Endodermal cell (in vitro differentiated cells): ENCODE data around the gene DNAH11. TPM values are rescaled to one million over a fixed set of nuclear protein-coding genes. Genes with fewer than 3 reads are reported as not detected.

ENCODE experiments used
- DNase-seq: peaks from one replicate; pipeline ENCODE4 v3.0.0-alpha.2; 2017
- H3K27ac ChIP-seq: 2 replicates; pipeline ENCODE4 v1.5.1; 2013; ENCODE audit warnings: mild to moderate bottlenecking, low read depth, low read length, moderate library complexity
- H3K27me3 ChIP-seq: 2 replicates; pipeline ENCODE4 v1.6.1; 2013; ENCODE audit warnings: mild to moderate bottlenecking, low read length, moderate library complexity; ENCODE audit not compliant: insufficient read depth, control insufficient read depth, poor library complexity, severe bottlenecking
- H3K36me3 ChIP-seq: 2 replicates; pipeline ENCODE4 v1.7.0; 2013; ENCODE audit warnings: mild to moderate bottlenecking, low read length, moderate library complexity; ENCODE audit not compliant: control insufficient read depth, insufficient read depth
- H3K4me1 ChIP-seq: one replicate; pipeline ENCODE4 v1.7.0; 2013; ENCODE audit warnings: low read length; ENCODE audit not compliant: control insufficient read depth, insufficient read depth
- H3K4me3 ChIP-seq: 2 replicates; pipeline ENCODE4 v1.5.1; 2013; ENCODE audit warnings: mild to moderate bottlenecking, low read length, moderate library complexity
- H3K9ac ChIP-seq: 2 replicates; pipeline ENCODE4 v1.6.1; 2013; ENCODE audit warnings: mild to moderate bottlenecking, low read length, moderate library complexity; ENCODE audit not compliant: poor library complexity, severe bottlenecking; ENCODE audit errors: extremely low read depth
- H3K9me3 ChIP-seq: 2 replicates; pipeline ENCODE4 v1.6.1; 2013; ENCODE audit warnings: mild to moderate bottlenecking, low read length, moderate library complexity; ENCODE audit not compliant: control insufficient read depth
- H3K27ac Mint-ChIP-seq: 2 replicates; pipeline ENCODE4 v1.8.0; 2020; ENCODE audit warnings: mixed read lengths
- H3K27me3 Mint-ChIP-seq: 2 replicates; pipeline ENCODE4 v1.8.0; 2021; ENCODE audit warnings: mild to moderate bottlenecking, mixed read lengths; ENCODE audit not compliant: insufficient read depth
- H3K36me3 Mint-ChIP-seq: 2 replicates; pipeline ENCODE4 v1.8.0; 2020; ENCODE audit warnings: low read depth, mixed read lengths
- H3K4me1 Mint-ChIP-seq: 2 replicates; pipeline ENCODE4 v1.8.0; 2020; ENCODE audit warnings: mixed read lengths
- H3K4me3 Mint-ChIP-seq: 2 replicates; pipeline ENCODE4 v1.8.0; 2020; ENCODE audit warnings: mild to moderate bottlenecking, moderate library complexity, mixed read lengths
- H3K9me3 Mint-ChIP-seq: 2 replicates; pipeline ENCODE4 v1.8.0; 2020; ENCODE audit warnings: mild to moderate bottlenecking, mixed read lengths
- WGBS, 2 experiments: methylation state at CpG; one replicate each; pipeline versions ENCODE4 v1.1.5 to v1.1.7; 2013; ENCODE audit warnings: missing lambda C conversion rate in 2 of 2, mixed read lengths in 1 of 2; ENCODE audit not compliant: insufficient coverage in 1 of 2, insufficient read length in 1 of 2; 5-methylcytosine and 5-hydroxymethylcytosine counted together
- total RNA-seq, 2 donors: library from RNA; stranded (reverse); fragmentation: NEBNext Ultra II Directional in 1 of 2; extraction: Animal tissue kit (Norgen Biotek cat#: 25700) in 1 of 2; gene quantifications; 2 replicates in 1 of 2; 3 replicates in 1 of 2; pipeline ENCODE4 v1.2.1, GENCODE V29; 2021
- TF ChIP-seq, protein P1 (sequence below): fragments of 200-600 bp; sonication (generic); conservative IDR thresholded peaks from 2 replicates; pipeline ENCODE4 v1.5.0; 2021; ENCODE audit warnings: antibody characterized with exemption, mild to moderate bottlenecking

DNAH11 gene
- total RNA-seq, 2 donors from 2014 or later = 0.80 to 0.99 TPM

DNA sequence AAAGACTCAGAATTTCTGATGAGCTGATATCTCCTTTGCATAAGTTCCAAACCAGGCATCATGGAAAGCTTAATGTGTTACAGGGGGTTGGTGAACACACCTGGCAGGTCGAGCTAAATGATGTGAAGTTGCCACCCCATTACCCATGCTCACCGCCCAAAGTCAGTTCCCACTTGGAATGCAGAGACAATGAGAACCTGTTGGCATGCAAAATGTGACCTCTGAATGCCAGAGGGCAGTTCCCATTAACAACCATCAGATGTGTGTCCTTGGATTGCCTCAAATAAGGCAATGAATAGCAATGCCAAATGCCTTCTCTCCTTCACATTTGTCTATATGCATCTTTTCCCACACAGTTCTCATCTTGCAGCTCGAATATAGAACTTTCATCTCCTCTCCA, 212.1 kb downstream of the DNAH11 start:
- Mint-ChIP-seq H3K27me3 (peaks cover 6% of the 10 kb centered on the region), H3K36me3 (no peaks in the 10 kb centered on the region), H3K27ac (no peak overlapping the region), H3K4me3 (no peak overlapping the region), H3K9me3 (no peaks in the 10 kb centered on the region), H3K4me1 (peaks cover 8% of the 10 kb centered on the region)
- Histone ChIP-seq H3K9me3 (no peaks in the 10 kb centered on the region), H3K9ac (no peak overlapping the region), H3K36me3 (no peaks in the 10 kb centered on the region), H3K27ac (no peak overlapping the region), H3K4me1 (peaks cover 4% of the 10 kb centered on the region), H3K4me3 (no peak overlapping the region), H3K27me3 (peaks cover 9% of the 10 kb centered on the region)
- 76 to 100% methylated on average over 1 to 3 of the region's 3 CpGs for WGBS, 2 experiments
- DNase-seq = no peak
- TF ChIP-seq, protein P1, sequence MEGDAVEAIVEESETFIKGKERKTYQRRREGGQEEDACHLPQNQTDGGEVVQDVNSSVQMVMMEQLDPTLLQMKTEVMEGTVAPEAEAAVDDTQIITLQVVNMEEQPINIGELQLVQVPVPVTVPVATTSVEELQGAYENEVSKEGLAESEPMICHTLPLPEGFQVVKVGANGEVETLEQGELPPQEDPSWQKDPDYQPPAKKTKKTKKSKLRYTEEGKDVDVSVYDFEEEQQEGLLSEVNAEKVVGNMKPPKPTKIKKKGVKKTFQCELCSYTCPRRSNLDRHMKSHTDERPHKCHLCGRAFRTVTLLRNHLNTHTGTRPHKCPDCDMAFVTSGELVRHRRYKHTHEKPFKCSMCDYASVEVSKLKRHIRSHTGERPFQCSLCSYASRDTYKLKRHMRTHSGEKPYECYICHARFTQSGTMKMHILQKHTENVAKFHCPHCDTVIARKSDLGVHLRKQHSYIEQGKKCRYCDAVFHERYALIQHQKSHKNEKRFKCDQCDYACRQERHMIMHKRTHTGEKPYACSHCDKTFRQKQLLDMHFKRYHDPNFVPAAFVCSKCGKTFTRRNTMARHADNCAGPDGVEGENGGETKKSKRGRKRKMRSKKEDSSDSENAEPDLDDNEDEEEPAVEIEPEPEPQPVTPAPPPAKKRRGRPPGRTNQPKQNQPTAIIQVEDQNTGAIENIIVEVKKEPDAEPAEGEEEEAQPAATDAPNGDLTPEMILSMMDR = no peak

DNA sequence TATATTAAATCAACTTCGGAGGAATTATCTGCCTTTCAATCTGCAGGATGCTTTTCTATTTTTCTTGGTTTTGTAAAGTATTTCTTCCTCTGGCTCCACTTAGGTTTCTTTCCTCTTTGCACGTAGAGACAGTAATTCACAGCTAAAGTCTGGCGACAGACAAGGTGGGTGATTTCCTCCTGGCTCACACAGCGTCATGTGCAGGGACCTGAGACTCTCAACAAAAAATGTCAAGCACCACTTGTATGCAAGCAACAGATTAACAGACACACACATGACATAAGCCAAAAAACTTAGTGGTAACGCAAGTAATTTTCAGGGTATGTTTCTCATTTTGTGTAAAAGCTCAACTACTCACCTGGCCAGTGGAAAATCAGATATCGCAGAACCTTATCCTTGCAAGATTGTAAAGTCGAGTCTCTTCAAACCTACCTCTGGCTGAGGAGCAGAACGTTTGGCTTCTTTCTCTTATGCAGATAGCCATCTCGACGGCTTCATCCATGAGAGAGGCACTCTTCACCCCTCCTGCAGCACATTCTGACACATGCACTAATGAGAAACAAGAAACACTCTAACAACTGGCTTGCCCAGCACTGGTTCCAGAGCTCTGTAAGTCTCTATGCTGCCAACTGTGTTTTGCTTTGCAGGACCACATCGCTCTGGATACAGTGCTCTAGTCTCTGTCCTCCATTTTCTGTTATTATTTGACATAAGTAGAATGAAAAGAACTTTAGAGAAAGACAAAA, 214.9 kb downstream of the DNAH11 start:
- Histone ChIP-seq H3K27ac (no peak overlapping the region), H3K27me3 (peaks cover 13% of the 10 kb centered on the region), H3K36me3 (no peaks in the 10 kb centered on the region), H3K9ac (no peak overlapping the region), H3K9me3 (no peaks in the 10 kb centered on the region), H3K4me3 (no peak overlapping the region), H3K4me1 (peaks cover 4% of the 10 kb centered on the region)
- TF ChIP-seq, protein P1 = no peak
- Mint-ChIP-seq H3K4me3 (no peak overlapping the region), H3K9me3 (no peaks in the 10 kb centered on the region), H3K27ac (no peak overlapping the region), H3K27me3 (peaks cover 10% of the 10 kb centered on the region), H3K36me3 (no peaks in the 10 kb centered on the region), H3K4me1 (peaks cover 10% of the 10 kb centered on the region)
- DNase-seq = no peak
- WGBS, 2 experiments = 64 to 81% methylated on average over 9 to 11 of the region's 11 CpGs

DNA sequence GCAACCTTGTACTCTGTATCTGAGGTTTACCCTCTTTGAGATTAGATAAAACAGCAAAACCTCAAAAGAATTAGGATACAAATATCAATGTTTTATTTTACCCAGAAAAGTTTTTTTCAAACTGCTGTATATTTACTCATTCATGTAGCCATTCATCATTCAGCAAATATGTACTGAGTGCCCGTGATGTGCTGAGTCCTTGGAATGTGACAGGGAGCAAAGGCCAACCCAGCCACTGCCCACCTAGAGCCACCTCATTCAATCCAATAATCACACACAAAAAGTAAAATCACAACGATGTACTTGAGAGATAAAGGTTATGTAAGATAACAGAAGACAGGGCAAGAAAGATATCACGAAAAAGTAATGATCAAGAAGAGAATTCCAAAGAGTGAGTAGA, 215.4 kb downstream of the DNAH11 start:
- 86 to 100% methylated on average over 1 to 3 of the region's 3 CpGs for WGBS, 2 experiments
- Histone ChIP-seq H3K9me3 (no peaks in the 10 kb centered on the region), H3K4me1 (peaks cover 4% of the 10 kb centered on the region), H3K9ac (no peak overlapping the region), H3K4me3 (no peak overlapping the region), H3K36me3 (no peaks in the 10 kb centered on the region), H3K27ac (no peak overlapping the region), H3K27me3 (peaks cover 14% of the 10 kb centered on the region)
- Mint-ChIP-seq H3K4me3 (no peak overlapping the region), H3K36me3 (no peaks in the 10 kb centered on the region), H3K4me1 (peaks cover 10% of the 10 kb centered on the region), H3K27ac (no peak overlapping the region), H3K27me3 (peaks cover 14% of the 10 kb centered on the region), H3K9me3 (no peaks in the 10 kb centered on the region)
- no peak for DNase-seq
- TF ChIP-seq, protein P1 = no peak
